ENCODE results near the gene DMTF1.

The DMTF1 gene

GRCh38 chr7:87152897-87153641 is 816 bp downstream of the DMTF1 start:
- Histone ChIP-seq H3K36me3 (ENCODE audit: insufficient read depth, low read length) (peaks cover 9% of the 10 kb centered on the region), H2AFZ (ENCODE audit: low read depth, low read length) (no peak overlapping the region), H3K9me3 (ENCODE audit: low read length) (no peaks in the 10 kb centered on the region), H3K27me3 (ENCODE audit: insufficient read depth, low read length) (no peaks in the 10 kb centered on the region), H3K4me1 (ENCODE audit: insufficient read depth, low read length) (peaks cover 17% of the 10 kb centered on the region), H3K4me3 (ENCODE audit: low read length) (peak overlapping the region; percentile 61)

GRCh38 chr7:87154166-87154565 is 1.9 kb downstream of the DMTF1 start:
- no peaks in the 10 kb centered on the region for H3K27me3 ChIP-seq (ENCODE audit: insufficient read depth, low read length)
- H3K9me3 ChIP-seq (ENCODE audit: low read length), result no peaks in the 10 kb centered on the region
- peaks cover 17% of the 10 kb centered on the region for H3K4me1 ChIP-seq (ENCODE audit: insufficient read depth, low read length)
- peaks cover 11% of the 10 kb centered on the region for H3K36me3 ChIP-seq (ENCODE audit: insufficient read depth, low read length)
- H3K4me3 ChIP-seq (ENCODE audit: low read length), result peak overlapping the region; percentile 61
- no peak overlapping the region for H2AFZ ChIP-seq (ENCODE audit: low read depth, low read length)

- peaks cover 17% of the 10 kb centered on the region for H3K4me1 ChIP-seq (ENCODE audit: insufficient read depth, low read length)
- H3K27me3 ChIP-seq (ENCODE audit: insufficient read depth, low read length), result no peaks in the 10 kb centered on the region
- H3K9me3 ChIP-seq (ENCODE audit: low read length), result no peaks in the 10 kb centered on the region
- peak overlapping the region; percentile 61 for H3K4me3 ChIP-seq (ENCODE audit: low read length)
- no peak overlapping the region for H2AFZ ChIP-seq (ENCODE audit: low read depth, low read length)
- peaks cover 15% of the 10 kb centered on the region for H3K36me3 ChIP-seq (ENCODE audit: insufficient read depth, low read length)
Measured at GRCh38 chr7:87154569-87154968, 2.3 kb downstream of the DMTF1 start.

- no peaks in the 10 kb centered on the region for H3K27me3 ChIP-seq (ENCODE audit: insufficient read depth, low read length)
- H3K4me1 ChIP-seq (ENCODE audit: insufficient read depth, low read length), result peaks cover 17% of the 10 kb centered on the region
- H2AFZ ChIP-seq (ENCODE audit: low read depth, low read length), result no peak overlapping the region
- no peaks in the 10 kb centered on the region for H3K9me3 ChIP-seq (ENCODE audit: low read length)
- H3K4me3 ChIP-seq (ENCODE audit: low read length), result no peak overlapping the region
- peaks cover 20% of the 10 kb centered on the region for H3K36me3 ChIP-seq (ENCODE audit: insufficient read depth, low read length)
Measured at GRCh38 chr7:87155788-87156187, 3.5 kb downstream of the DMTF1 start.

- no peak overlapping the region for H3K4me3 ChIP-seq (ENCODE audit: low read length)
- H3K27me3 ChIP-seq (ENCODE audit: insufficient read depth, low read length), result no peaks in the 10 kb centered on the region
- H3K36me3 ChIP-seq (ENCODE audit: insufficient read depth, low read length), result peaks cover 20% of the 10 kb centered on the region
- H3K4me1 ChIP-seq (ENCODE audit: insufficient read depth, low read length), result peaks cover 13% of the 10 kb centered on the region
- H2AFZ ChIP-seq (ENCODE audit: low read depth, low read length), result no peak overlapping the region
- no peaks in the 10 kb centered on the region for H3K9me3 ChIP-seq (ENCODE audit: low read length)
Measured at GRCh38 chr7:87156709-87157108, 4.5 kb downstream of the DMTF1 start.

GRCh38 chr7:87159538-87159937 is 7.3 kb downstream of the DMTF1 start:
- peaks cover 10% of the 10 kb centered on the region for H3K4me1 ChIP-seq (ENCODE audit: insufficient read depth, low read length)
- H3K9me3 ChIP-seq (ENCODE audit: low read length), result no peaks in the 10 kb centered on the region
- H3K27me3 ChIP-seq (ENCODE audit: insufficient read depth, low read length), result no peaks in the 10 kb centered on the region
- no peak overlapping the region for H3K4me3 ChIP-seq (ENCODE audit: low read length)
- peaks cover 36% of the 10 kb centered on the region for H3K36me3 ChIP-seq (ENCODE audit: insufficient read depth, low read length)
- no peak overlapping the region for H2AFZ ChIP-seq (ENCODE audit: low read depth, low read length)

- Histone ChIP-seq H2AFZ (ENCODE audit: low read depth, low read length) (no peak overlapping the region), H3K36me3 (ENCODE audit: insufficient read depth, low read length) (peaks cover 70% of the 10 kb centered on the region), H3K9me3 (ENCODE audit: low read length) (no peaks in the 10 kb centered on the region), H3K4me3 (ENCODE audit: low read length) (no peak overlapping the region), H3K27me3 (ENCODE audit: insufficient read depth, low read length) (no peaks in the 10 kb centered on the region), H3K4me1 (ENCODE audit: insufficient read depth, low read length) (no peaks in the 10 kb centered on the region)
Measured at GRCh38 chr7:87164433-87164832, 12.2 kb downstream of the DMTF1 start.

- Histone ChIP-seq H3K27me3 (ENCODE audit: insufficient read depth, low read length) (no peaks in the 10 kb centered on the region), H2AFZ (ENCODE audit: low read depth, low read length) (no peak overlapping the region), H3K36me3 (ENCODE audit: insufficient read depth, low read length) (peaks cover 97% of the 10 kb centered on the region), H3K9me3 (ENCODE audit: low read length) (no peaks in the 10 kb centered on the region), H3K4me3 (ENCODE audit: low read length) (no peak overlapping the region), H3K4me1 (ENCODE audit: insufficient read depth, low read length) (no peaks in the 10 kb centered on the region)
Measured at GRCh38 chr7:87170828-87171227, 18.6 kb downstream of the DMTF1 start.

- H3K36me3 ChIP-seq (ENCODE audit: insufficient read depth, low read length), result peaks cover 97% of the 10 kb centered on the region
Measured at GRCh38 chr7:87171282-87171934, 19.2 kb downstream of the DMTF1 start.

GRCh38 chr7:87173471-87173870 is 21.2 kb downstream of the DMTF1 start:
- no peaks in the 10 kb centered on the region for H3K4me1 ChIP-seq (ENCODE audit: insufficient read depth, low read length)
- no peaks in the 10 kb centered on the region for H3K27me3 ChIP-seq (ENCODE audit: insufficient read depth, low read length)
- no peaks in the 10 kb centered on the region for H3K9me3 ChIP-seq (ENCODE audit: low read length)
- H2AFZ ChIP-seq (ENCODE audit: low read depth, low read length), result no peak overlapping the region
- no peak overlapping the region for H3K4me3 ChIP-seq (ENCODE audit: low read length)
- peaks cover 95% of the 10 kb centered on the region for H3K36me3 ChIP-seq (ENCODE audit: insufficient read depth, low read length)

More at GRCh38 chr7:87171282-87171934, 19.2 kb downstream of the DMTF1 start:
- no peaks in the 10 kb centered on the region for H3K9me3 ChIP-seq (ENCODE audit: low read length)
- H3K4me3 ChIP-seq (ENCODE audit: low read length), result no peak overlapping the region
- H3K27me3 ChIP-seq (ENCODE audit: insufficient read depth, low read length), result no peaks in the 10 kb centered on the region
- H2AFZ ChIP-seq (ENCODE audit: low read depth, low read length), result no peak overlapping the region
- H3K4me1 ChIP-seq (ENCODE audit: insufficient read depth, low read length), result no peaks in the 10 kb centered on the region

- no peaks in the 10 kb centered on the region for H3K27me3 ChIP-seq (ENCODE audit: insufficient read depth, low read length)
- no peak overlapping the region for H3K4me3 ChIP-seq (ENCODE audit: low read length)
- H3K9me3 ChIP-seq (ENCODE audit: low read length), result no peaks in the 10 kb centered on the region
- H2AFZ ChIP-seq (ENCODE audit: low read depth, low read length), result no peak overlapping the region
- peaks cover 86% of the 10 kb centered on the region for H3K36me3 ChIP-seq (ENCODE audit: insufficient read depth, low read length)
- no peaks in the 10 kb centered on the region for H3K4me1 ChIP-seq (ENCODE audit: insufficient read depth, low read length)
Measured at GRCh38 chr7:87178320-87178719, 26.1 kb downstream of the DMTF1 start.

GRCh38 chr7:87179180-87179579 is 26.9 kb downstream of the DMTF1 start:
- Histone ChIP-seq H3K4me3 (ENCODE audit: low read length) (no peak overlapping the region), H3K36me3 (ENCODE audit: insufficient read depth, low read length) (peaks cover 86% of the 10 kb centered on the region), H3K9me3 (ENCODE audit: low read length) (no peaks in the 10 kb centered on the region), H3K27me3 (ENCODE audit: insufficient read depth, low read length) (no peaks in the 10 kb centered on the region), H3K4me1 (ENCODE audit: insufficient read depth, low read length) (no peaks in the 10 kb centered on the region), H2AFZ (ENCODE audit: low read depth, low read length) (no peak overlapping the region)

- H3K4me3 ChIP-seq (ENCODE audit: low read length), result no peak overlapping the region
- peaks cover 97% of the 10 kb centered on the region for H3K36me3 ChIP-seq (ENCODE audit: insufficient read depth, low read length)
- H3K4me1 ChIP-seq (ENCODE audit: insufficient read depth, low read length), result no peaks in the 10 kb centered on the region
- no peaks in the 10 kb centered on the region for H3K27me3 ChIP-seq (ENCODE audit: insufficient read depth, low read length)
- H3K9me3 ChIP-seq (ENCODE audit: low read length), result no peaks in the 10 kb centered on the region
- H2AFZ ChIP-seq (ENCODE audit: low read depth, low read length), result no peak overlapping the region
Measured at GRCh38 chr7:87187120-87187519, 34.9 kb downstream of the DMTF1 start.

Measured in neuron (in vitro differentiated cells).